ENCODE data around the gene HYI.

The HYI gene

GRCh38 chr1:43444151-43444828 is 9.4 kb downstream of the HYI start:
- H3K27me3 ChIP-seq (ENCODE audit: control insufficient read depth, insufficient read depth, low read length), result no peaks in the 10 kb centered on the region
- H3K27ac ChIP-seq, result no peak overlapping the region
- H3K79me2 ChIP-seq, result no peaks in the 10 kb centered on the region
- no peaks in the 10 kb centered on the region for H3K36me3 ChIP-seq (ENCODE audit: control insufficient read depth, insufficient read depth, low read length)
- H3K9ac ChIP-seq, result no peak overlapping the region
- no peak overlapping the region for H3K4me3 ChIP-seq (ENCODE audit: low read depth, low read length)
- no peaks in the 10 kb centered on the region for H3K9me3 ChIP-seq (ENCODE audit: control insufficient read depth, low read length)
- no peaks in the 10 kb centered on the region for H3K4me1 ChIP-seq
- no peak for TF ChIP-seq CTCF (IDR thresholded peaks at IDR 0.05)
- H3K4me2 ChIP-seq (ENCODE audit: low read length), result no peak overlapping the region
- no peak overlapping the region for H2AFZ ChIP-seq

- H3K79me2 ChIP-seq, result no peaks in the 10 kb centered on the region
- no peak overlapping the region for H3K27ac ChIP-seq
- H3K9me3 ChIP-seq (ENCODE audit: control insufficient read depth, low read length), result no peaks in the 10 kb centered on the region
- H3K4me2 ChIP-seq (ENCODE audit: low read length), result no peak overlapping the region
- no peak overlapping the region for H2AFZ ChIP-seq
- H3K36me3 ChIP-seq (ENCODE audit: control insufficient read depth, insufficient read depth, low read length), result no peaks in the 10 kb centered on the region
- no peak overlapping the region for H3K9ac ChIP-seq
- H3K27me3 ChIP-seq (ENCODE audit: control insufficient read depth, insufficient read depth, low read length), result no peaks in the 10 kb centered on the region
- no peaks in the 10 kb centered on the region for H3K4me1 ChIP-seq
- TF ChIP-seq CTCF (IDR thresholded peaks at IDR 0.05), result no peak
- no peak overlapping the region for H3K4me3 ChIP-seq (ENCODE audit: low read depth, low read length)
Measured at GRCh38 chr1:43443197-43443946, 10.4 kb downstream of the HYI start.

GRCh38 chr1:43442756-43443155 is 11.0 kb downstream of the HYI start:
- Histone ChIP-seq H3K4me3 (ENCODE audit: low read depth, low read length) (no peak overlapping the region), H3K27ac (no peak overlapping the region), H3K27me3 (ENCODE audit: control insufficient read depth, insufficient read depth, low read length) (no peaks in the 10 kb centered on the region), H3K4me2 (ENCODE audit: low read length) (no peak overlapping the region), H3K79me2 (no peaks in the 10 kb centered on the region), H3K4me1 (no peaks in the 10 kb centered on the region), H3K36me3 (ENCODE audit: control insufficient read depth, insufficient read depth, low read length) (no peaks in the 10 kb centered on the region), H3K9ac (no peak overlapping the region), H2AFZ (no peak overlapping the region), H3K9me3 (ENCODE audit: control insufficient read depth, low read length) (no peaks in the 10 kb centered on the region)
- no peak for TF ChIP-seq CTCF (IDR thresholded peaks at IDR 0.05)

DNA sequence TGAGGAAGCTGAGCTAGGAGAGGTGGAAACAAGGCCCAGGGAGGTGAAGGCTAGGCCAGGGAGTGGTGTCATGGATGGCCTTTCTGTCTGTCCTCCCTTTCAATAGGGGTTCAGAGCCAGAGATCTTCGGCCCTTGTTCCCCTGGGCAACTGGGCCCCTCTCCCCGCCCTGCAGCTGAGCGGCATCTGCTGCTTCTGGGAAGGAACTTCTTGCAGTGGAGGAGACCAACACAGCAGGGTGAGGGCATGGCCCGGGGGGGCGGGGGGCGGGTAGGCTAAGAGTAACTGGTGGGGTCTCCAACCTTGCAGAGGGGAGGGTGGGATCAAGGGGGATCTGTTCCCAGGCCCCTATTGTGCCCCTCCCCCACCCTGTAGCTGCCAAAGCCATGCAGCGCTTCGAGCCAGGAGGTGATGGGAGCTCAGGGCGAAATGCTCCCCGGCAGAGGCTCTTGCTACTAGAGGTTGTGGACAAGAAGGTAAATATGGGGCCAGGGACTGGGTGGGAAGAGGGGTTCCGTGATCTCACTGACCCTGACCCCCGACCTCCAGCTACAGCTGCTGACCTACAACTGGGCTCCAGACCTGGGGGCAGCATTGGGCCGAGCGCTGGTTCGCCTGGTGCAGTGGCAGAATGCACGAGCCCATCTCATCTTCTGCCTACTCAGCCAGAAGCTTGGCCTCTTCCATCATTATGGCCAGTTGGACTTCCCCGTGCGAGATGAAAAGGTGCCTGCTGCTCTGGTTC is 11.7 kb downstream of the HYI start:
- Histone ChIP-seq H3K4me2 (ENCODE audit: low read length) (no peak overlapping the region), H3K36me3 (ENCODE audit: control insufficient read depth, insufficient read depth, low read length) (no peaks in the 10 kb centered on the region), H3K27ac (no peak overlapping the region), H3K4me1 (no peaks in the 10 kb centered on the region), H3K9ac (no peak overlapping the region), H3K4me3 (ENCODE audit: low read depth, low read length) (no peak overlapping the region), H3K79me2 (no peaks in the 10 kb centered on the region), H3K9me3 (ENCODE audit: control insufficient read depth, low read length) (no peaks in the 10 kb centered on the region), H2AFZ (no peak overlapping the region), H3K27me3 (ENCODE audit: control insufficient read depth, insufficient read depth, low read length) (no peaks in the 10 kb centered on the region)
- no peak for TF ChIP-seq CTCF (IDR thresholded peaks at IDR 0.05)

Measured in parathyroid adenoma (tissue), 2 donors.